Endothelial cell of umbilical vein (primary cell): Measurements from ENCODE around the gene VAT1. TPM values are rescaled to one million over a fixed set of nuclear protein-coding genes. Genes with fewer than 3 reads are reported as not detected.

Experiments used
- BruUV-seq: library from RNA; stranded (reverse); fragments of 400-500 nt; replicated peaks from 2 replicates; lab custom pipeline; 2021; lab: Mats Ljungman, UMichigan
- CTCF ChIA-PET: fragments of 300-600, 350-600 bp; sonication (Branson Sonifier 250); formaldehyde crosslinking; loops from one replicate; lab custom pipeline; 2021; ENCODE audit warnings: antibody characterized with exemption, inconsistent platforms; lab: Charles Lee
- POLR2A ChIA-PET: fragments of 300-600, 350-600 bp; sonication (Branson Sonifier 250); formaldehyde crosslinking; loops from one replicate; lab custom pipeline; 2021; ENCODE audit warnings: antibody characterized with exemption, inconsistent platforms; lab: Charles Lee
- DNase-seq: peaks from one replicate; pipeline ENCODE4 v3.0.0-alpha.2; 2011; ENCODE audit warnings: low read depth, low spot score
- FAIRE-seq: peaks from 2 replicates; lab custom pipeline; 2011; peaks lifted over from hg19 to GRCh38; lab: Jason Lieb, UNC
- H2AFZ ChIP-seq: 2 replicates; pipeline ENCODE4 v1.6.0; 2012; ENCODE audit warnings: low read depth, low read length, control low read depth, inconsistent platforms
- H3K27ac ChIP-seq: 2 replicates; pipeline ENCODE4 v1.5.1; 2011; ENCODE audit warnings: low read depth, mild to moderate bottlenecking, control low read depth, low read length, moderate library complexity; ENCODE audit not compliant: insufficient read depth
- H3K27me3 ChIP-seq, 2 experiments: 2 replicates each; pipeline versions ENCODE4 v1.6.0 to v1.6.1; 2011; ENCODE audit warnings: low read length in 2 of 2, mixed read lengths in 1 of 2; ENCODE audit not compliant: control insufficient read depth in 2 of 2, insufficient read depth in 2 of 2
- H3K36me3 ChIP-seq, 2 experiments: 2 replicates in 1 of 2; 3 replicates in 1 of 2; pipeline ENCODE4 v1.5.1; 2011; ENCODE audit warnings: low read length in 2 of 2, mild to moderate bottlenecking in 1 of 2, moderate library complexity in 1 of 2; ENCODE audit not compliant: control insufficient read depth in 2 of 2, insufficient read depth in 2 of 2; ENCODE audit errors: extremely low read depth in 1 of 2
- H3K4me1 ChIP-seq: 3 replicates; pipeline ENCODE4 v1.5.1; 2011; ENCODE audit warnings: mild to moderate bottlenecking, low read length; ENCODE audit not compliant: control insufficient read depth, insufficient read depth; ENCODE audit errors: extremely low read depth
- H3K4me2 ChIP-seq: 2 replicates; pipeline ENCODE4 v1.6.1; 2011; ENCODE audit warnings: low read length, control low read depth, mixed read lengths; ENCODE audit not compliant: insufficient read depth
- H3K4me3 ChIP-seq, 3 experiments: fragments of 200-600 bp in 1 of 3; sonication (generic), shearing (Covaris generic) in 1 of 3; replicated peaks in 1 of 3; 2 replicates each; pipeline ENCODE4 v1.5.1; 2011 to 2016; ENCODE audit warnings: control low read depth in 3 of 3, low read length in 3 of 3, mild to moderate bottlenecking in 2 of 3, inconsistent platforms in 1 of 3, low read depth in 1 of 3, moderate library complexity in 1 of 3; ENCODE audit not compliant: insufficient read depth in 1 of 3
- H3K79me2 ChIP-seq: 2 replicates; pipeline ENCODE4 v1.6.0; 2012; ENCODE audit warnings: low read length, inconsistent platforms; ENCODE audit not compliant: control insufficient read depth, insufficient read depth
- H3K9ac ChIP-seq: replicated peaks from 2 replicates; pipeline ENCODE3; 2011; ENCODE audit warnings: low read length, control low read depth; ENCODE audit not compliant: insufficient read depth; ENCODE audit errors: extremely low read depth
- H3K9me1 ChIP-seq: replicated peaks from 3 replicates; pipeline ENCODE4 v1.6.0; 2011; ENCODE audit warnings: mild to moderate bottlenecking, low read length; ENCODE audit not compliant: control insufficient read depth, insufficient read depth; ENCODE audit errors: extremely low read depth
- H3K9me3 ChIP-seq: replicated peaks from 2 replicates; pipeline ENCODE4 v1.5.1; 2012; ENCODE audit warnings: low read length, inconsistent platforms; ENCODE audit not compliant: control insufficient read depth, insufficient read depth
- H4K20me1 ChIP-seq: replicated peaks from 2 replicates; pipeline ENCODE3; 2011; ENCODE audit warnings: mild to moderate bottlenecking, low read length; ENCODE audit not compliant: control insufficient read depth, insufficient read depth; ENCODE audit errors: extremely low read depth
- EZH2 ChIP-seq: IDR thresholded peaks from 2 replicates; pipeline ENCODE4 v1.6.1; 2012; ENCODE audit warnings: borderline replicate concordance, low read depth, mild to moderate bottlenecking, moderate library complexity, low read length, inconsistent platforms; ENCODE audit not compliant: severe bottlenecking
- FOS ChIP-seq: IDR thresholded peaks from 2 replicates; pipeline ENCODE4 v1.6.1; 2011; ENCODE audit warnings: mild to moderate bottlenecking, low read length, moderate library complexity, borderline replicate concordance; ENCODE audit not compliant: insufficient read depth
- GATA2 ChIP-seq: IDR thresholded peaks from 2 replicates; pipeline ENCODE4 v1.7.0; 2011; ENCODE audit warnings: low read depth, mild to moderate bottlenecking, moderate library complexity, mixed read lengths, low read length; ENCODE audit not compliant: insufficient read length, insufficient read depth
- JUN ChIP-seq: IDR thresholded peaks from 2 replicates; pipeline ENCODE4 v1.6.1; 2011; ENCODE audit warnings: borderline replicate concordance, low read depth; ENCODE audit not compliant: insufficient read length, insufficient read depth
- MYC ChIP-seq: IDR thresholded peaks from one replicate; pipeline ENCODE4 v1.6.1; 2011; ENCODE audit warnings: mild to moderate bottlenecking, low read depth, low read length
- POLR2A ChIP-seq: IDR thresholded peaks from 2 replicates; pipeline ENCODE4 v1.6.1; 2012; ENCODE audit warnings: low read depth, mild to moderate bottlenecking, control low read depth, low read length
- POLR2AphosphoS5 ChIP-seq: IDR thresholded peaks from 2 replicates; pipeline ENCODE4 v1.6.1; 2012; ENCODE audit warnings: low read depth, mild to moderate bottlenecking, control low read depth, low read length, moderate library complexity; ENCODE audit not compliant: insufficient read depth
- dilution Hi-C: fragments of 300-500 bp; cut with MboI; formaldehyde crosslinking; loops from one replicate; pipeline ENCODE4 v1.15.0; 2019; ENCODE audit warnings: low sequenced_read_pairs; ENCODE audit not compliant: extremely low pct_ligation_motif_present
- intact Hi-C: fragments of 100-400 bp; cut with micrococcal nuclease; formaldehyde crosslinking; loops from one replicate; pipeline ENCODE4 v1.10.0; 2022
- polyA plus RNA-seq, 4 experiments: library from polyadenylated mRNA; depleted of rRNA in 3 of 4; stranded (reverse) in 3 of 4; unstranded in 1 of 4; fragments of >200 nt; gene quantifications; 2 replicates each; pipeline versions ENCODE4 v1.2.1 to v1.2.3, GENCODE V29; 2011 to 2012; ENCODE audit warnings: missing spikeins in 1 of 4
- total RNA-seq: library from RNA; stranded (reverse); gene quantifications from 2 replicates; pipeline ENCODE4 v1.2.3, GENCODE V29; 2021
- TF ChIP-seq, protein P1 (sequence below), 2 donors: IDR thresholded peaks; 1 replicate in 1 of 2; 2 replicates in 1 of 2; pipeline ENCODE4 v1.5.1; 2011; ENCODE audit warnings: low read length in 2 of 2, mild to moderate bottlenecking in 2 of 2, moderate library complexity in 2 of 2, control low read depth in 1 of 2, inconsistent platforms in 1 of 2, low read depth in 1 of 2; ENCODE audit not compliant: insufficient read depth in 1 of 2; ENCODE audit errors: extremely low read depth in 1 of 2
- TF ChIP-seq, protein P2 (sequence below): IDR thresholded peaks from 2 replicates; pipeline ENCODE4 v1.6.1; 2011; ENCODE audit not compliant: insufficient read depth, insufficient read length

Gene VAT1
- total and polyA plus RNA-seq, 2 donors (not counting 3 experiments of a cell fraction or from before 2014, with no cell fraction given) = 339 to 482 TPM

DNA sequence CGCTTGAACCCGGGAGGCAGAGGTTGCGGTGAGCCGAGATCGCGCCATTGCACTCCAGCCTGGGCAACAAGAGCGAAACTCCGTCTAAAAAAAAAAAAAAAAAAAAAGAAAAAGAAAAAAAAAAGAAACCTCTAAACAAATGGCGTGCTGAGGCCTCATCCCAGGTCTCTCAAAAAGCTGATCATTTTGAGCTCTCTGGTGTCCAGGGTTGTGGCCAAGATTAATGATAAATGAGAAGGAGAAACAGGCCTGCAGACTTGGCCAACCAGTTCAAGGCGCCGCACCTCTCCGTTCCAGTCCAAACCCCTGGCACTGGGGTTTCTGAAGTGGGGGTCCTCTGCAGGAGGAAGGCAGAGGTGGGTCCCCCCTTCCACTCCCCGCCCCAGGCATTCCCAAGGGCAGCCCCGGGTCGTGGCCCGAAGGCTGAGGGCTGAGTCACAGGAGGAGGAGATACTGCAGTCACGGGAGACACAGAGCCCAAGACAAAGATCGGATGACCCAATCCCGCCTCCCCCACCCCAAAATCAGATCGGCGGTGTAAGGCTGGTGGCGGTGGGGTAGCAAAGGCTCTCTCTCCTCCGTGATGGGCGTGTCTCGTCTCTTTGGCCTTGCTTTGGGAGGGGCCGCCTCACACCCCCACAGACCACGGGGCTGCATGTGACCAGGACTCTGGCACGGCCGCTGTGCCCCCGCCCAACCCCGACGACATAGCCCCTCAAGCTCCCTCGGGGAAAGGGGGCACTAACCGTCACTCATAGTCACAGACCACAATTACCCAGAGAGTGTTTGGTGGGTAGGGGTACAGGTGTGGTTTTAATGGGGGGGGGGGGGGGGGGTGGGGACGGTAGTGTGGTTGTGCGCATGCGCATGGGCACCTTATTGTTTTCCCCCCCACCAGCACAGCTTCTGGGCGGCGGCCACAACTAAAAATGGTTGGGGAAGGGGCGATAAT, 1.1 kb downstream of the VAT1 start:
- no peaks in the 10 kb centered on the region for H3K9me1 ChIP-seq
- intact Hi-C loops = loop anchor here (1.0 to 2.0 kb wide), 3 partner anchors 14 to 150 kb away; partner anchors contain the start of genes IFI35, NBR1 and RPL27
- TF ChIP-seq JUN (no peak), FOS (peak; percentile 58), MYC (no peak), GATA2 (peak; percentile 33), POLR2AphosphoS5 (peak; percentile 82), EZH2 (no peak), POLR2A (peak; percentile 55)
- TF ChIP-seq, protein P1, sequence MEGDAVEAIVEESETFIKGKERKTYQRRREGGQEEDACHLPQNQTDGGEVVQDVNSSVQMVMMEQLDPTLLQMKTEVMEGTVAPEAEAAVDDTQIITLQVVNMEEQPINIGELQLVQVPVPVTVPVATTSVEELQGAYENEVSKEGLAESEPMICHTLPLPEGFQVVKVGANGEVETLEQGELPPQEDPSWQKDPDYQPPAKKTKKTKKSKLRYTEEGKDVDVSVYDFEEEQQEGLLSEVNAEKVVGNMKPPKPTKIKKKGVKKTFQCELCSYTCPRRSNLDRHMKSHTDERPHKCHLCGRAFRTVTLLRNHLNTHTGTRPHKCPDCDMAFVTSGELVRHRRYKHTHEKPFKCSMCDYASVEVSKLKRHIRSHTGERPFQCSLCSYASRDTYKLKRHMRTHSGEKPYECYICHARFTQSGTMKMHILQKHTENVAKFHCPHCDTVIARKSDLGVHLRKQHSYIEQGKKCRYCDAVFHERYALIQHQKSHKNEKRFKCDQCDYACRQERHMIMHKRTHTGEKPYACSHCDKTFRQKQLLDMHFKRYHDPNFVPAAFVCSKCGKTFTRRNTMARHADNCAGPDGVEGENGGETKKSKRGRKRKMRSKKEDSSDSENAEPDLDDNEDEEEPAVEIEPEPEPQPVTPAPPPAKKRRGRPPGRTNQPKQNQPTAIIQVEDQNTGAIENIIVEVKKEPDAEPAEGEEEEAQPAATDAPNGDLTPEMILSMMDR (IDR thresholded peaks at IDR 0.05; ENCODE audit: extremely low read depth in 1 of 2, insufficient read depth in 1 of 2, low read depth in 1 of 2, low read length in 2 of 2) = no peak
- TF ChIP-seq, protein P2, sequence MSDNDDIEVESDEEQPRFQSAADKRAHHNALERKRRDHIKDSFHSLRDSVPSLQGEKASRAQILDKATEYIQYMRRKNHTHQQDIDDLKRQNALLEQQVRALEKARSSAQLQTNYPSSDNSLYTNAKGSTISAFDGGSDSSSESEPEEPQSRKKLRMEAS = no peak
- no peaks in the 10 kb centered on the region for H4K20me1 ChIP-seq
- peak overlapping the region; percentile 44 for H3K4me2 ChIP-seq
- ChIA-PET CTCF (interaction anchor here (0.6 to 5.5 kb wide), 3 partner anchors 10 to 295 kb away, joined by 3 to 22 read pairs (median 3); partner anchors contain the start of gene IFI35), POLR2A (interaction anchor here (0.5 to 2.7 kb wide), 4 partner anchors 20 to 295 kb away, joined by 3 to 13 read pairs (median 4); partner anchors contain the start of gene RPL27)
- H3K4me3 ChIP-seq = peak overlapping the region; percentile 78 to 97 (median 82)
- H3K4me1 ChIP-seq = peaks cover 31% of the 10 kb centered on the region
- peaks cover 0 to 14% of the 10 kb centered on the region in 2 experiments for H3K36me3 ChIP-seq
- DNase-seq (peak; percentile 72), FAIRE-seq (peak; percentile 81)
- peak overlapping the region; percentile 87 for H2AFZ ChIP-seq
- peaks cover 37% of the 10 kb centered on the region for H3K79me2 ChIP-seq
- BruUV-seq = no TSS peak
- H3K27ac ChIP-seq = peak overlapping the region; percentile 60
- H3K9ac ChIP-seq = peak overlapping the region; percentile 71
- H3K9me3 ChIP-seq = no peaks in the 10 kb centered on the region
- no peaks in the 10 kb centered on the region for H3K27me3 ChIP-seq
- dilution Hi-C loops = no loop called here
